ENCODE measurements around the gene DEDD. TPM values are rescaled to one million over a fixed set of nuclear protein-coding genes. Genes with fewer than 3 reads are reported as not detected.
A peak's percentile ranks its signal among the peaks of the same experiment; 100 is the strongest.

Gene DEDD
- total and polyA plus RNA-seq, 10 of the 15 experiments (the other 5 are each of a cell fraction or from before 2014, with no cell fraction given): 13.6 to 33.9 (median 30.3) TPM

DNA sequence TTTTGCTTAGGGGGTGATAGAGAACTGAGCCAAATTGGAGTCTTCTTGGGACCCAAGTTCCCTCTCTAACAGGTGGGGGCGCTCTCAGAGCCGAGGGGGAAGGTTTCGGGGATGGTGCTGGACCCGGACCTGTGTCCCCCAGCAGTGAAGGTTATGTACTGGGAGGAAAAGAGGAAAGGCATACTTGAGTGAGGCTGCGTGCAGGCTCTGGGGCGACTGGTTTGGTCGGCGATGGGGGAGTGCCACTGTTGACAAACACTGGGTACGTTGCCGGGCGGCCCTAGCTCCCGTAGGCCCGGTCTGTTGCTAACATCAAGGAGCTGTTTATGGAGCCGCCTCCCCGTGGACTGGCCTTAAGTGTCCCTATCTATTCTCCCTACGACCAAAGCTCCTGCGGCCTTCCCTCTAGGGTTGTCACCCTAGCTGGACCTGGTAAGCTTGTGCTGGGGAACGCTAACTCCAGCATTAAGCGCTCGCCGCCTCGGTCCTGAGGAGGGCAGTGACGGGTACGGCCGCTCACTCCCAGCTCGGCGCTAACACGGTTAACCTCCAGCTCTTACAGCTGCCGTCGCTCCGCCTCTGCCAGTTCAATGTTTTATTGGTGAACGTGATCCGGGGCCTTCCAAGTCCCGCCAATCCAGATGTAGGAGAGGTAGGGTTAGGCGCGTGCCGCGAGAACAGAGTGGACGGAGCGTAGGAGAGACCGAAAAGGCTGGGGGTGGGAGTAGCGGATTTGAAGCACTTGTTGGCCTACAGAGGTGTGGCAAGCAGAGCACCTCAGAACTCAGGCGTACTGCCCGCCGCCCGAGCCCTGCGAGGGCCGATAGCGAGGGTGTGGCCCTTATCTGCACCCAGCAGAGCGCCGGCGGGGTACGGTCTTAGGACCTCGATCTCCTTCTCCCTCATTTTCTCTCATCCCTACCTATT, 33.5 kb upstream of the DEDD start, which contains the start of gene PPOX (continued):
- TF ChIP-seq STAT3 (IDR thresholded peaks at IDR 0.05; ENCODE audit: low read depth, low read length) (no peak), ZNF24 (IDR thresholded peaks at IDR 0.05) (no peak), MYB (IDR thresholded peaks at IDR 0.05; ENCODE audit: borderline replicate concordance, low read depth, low read length) (no peak), RELA (IDR thresholded peaks at IDR 0.05; ENCODE audit: borderline replicate concordance, partially characterized antibody) (no peak), IKZF2 (IDR thresholded peaks at IDR 0.05) (0 out of 4 replicates have a peak, but pooled peaks of 1 of the 2 experiments have one; percentile 3), NFXL1 (IDR thresholded peaks at IDR 0.05; ENCODE audit: borderline replicate concordance) (no peak), LARP7 (IDR thresholded peaks at IDR 0.05) (peak; percentile 89), SREBF2 (IDR thresholded peaks at IDR 0.05; ENCODE audit: low read length) (no peak), POLR2AphosphoS2 (IDR thresholded peaks at IDR 0.05; ENCODE audit: low read depth, low read length) (peak; percentile 91), KAT2A (conservative IDR thresholded peaks at IDR 0.05; ENCODE audit: control insufficient read depth, low read depth, low read length) (no peak), CHD4 (IDR thresholded peaks at IDR 0.05) (no peak), FOXM1 (IDR thresholded peaks at IDR 0.05; ENCODE audit: low read depth, low read length) (peak; percentile 11; the same call in 1 of the 2 replicates), MEF2B (IDR thresholded peaks at IDR 0.05; ENCODE audit: partially characterized antibody, poor library complexity, severe bottlenecking) (peak; percentile 22), EGR1 (IDR thresholded peaks at IDR 0.05; ENCODE audit: borderline replicate concordance in 1 of 2, low read depth in 2 of 2, low read length in 2 of 2) (peak in 1 of 2 experiments; percentile 21; a peak in 1 of 3 replicates), PAX5 (IDR thresholded peaks at IDR 0.05; ENCODE audit: borderline replicate concordance, low read depth, low read length) (no peak), NFYB (IDR thresholded peaks at IDR 0.05; ENCODE audit: insufficient read depth, low read depth, low read length) (peak; percentile 94), HDAC2 (IDR thresholded peaks at IDR 0.05) (no peak), TCF7 (IDR thresholded peaks at IDR 0.05; ENCODE audit: borderline replicate concordance) (no peak)
- TF ChIP-seq, protein P1, sequence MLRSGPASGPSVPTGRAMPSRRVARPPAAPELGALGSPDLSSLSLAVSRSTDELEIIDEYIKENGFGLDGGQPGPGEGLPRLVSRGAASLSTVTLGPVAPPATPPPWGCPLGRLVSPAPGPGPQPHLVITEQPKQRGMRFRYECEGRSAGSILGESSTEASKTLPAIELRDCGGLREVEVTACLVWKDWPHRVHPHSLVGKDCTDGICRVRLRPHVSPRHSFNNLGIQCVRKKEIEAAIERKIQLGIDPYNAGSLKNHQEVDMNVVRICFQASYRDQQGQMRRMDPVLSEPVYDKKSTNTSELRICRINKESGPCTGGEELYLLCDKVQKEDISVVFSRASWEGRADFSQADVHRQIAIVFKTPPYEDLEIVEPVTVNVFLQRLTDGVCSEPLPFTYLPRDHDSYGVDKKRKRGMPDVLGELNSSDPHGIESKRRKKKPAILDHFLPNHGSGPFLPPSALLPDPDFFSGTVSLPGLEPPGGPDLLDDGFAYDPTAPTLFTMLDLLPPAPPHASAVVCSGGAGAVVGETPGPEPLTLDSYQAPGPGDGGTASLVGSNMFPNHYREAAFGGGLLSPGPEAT (IDR thresholded peaks at IDR 0.05; ENCODE audit: low read depth): peak; percentile 99
- TF ChIP-seq, protein P2, sequence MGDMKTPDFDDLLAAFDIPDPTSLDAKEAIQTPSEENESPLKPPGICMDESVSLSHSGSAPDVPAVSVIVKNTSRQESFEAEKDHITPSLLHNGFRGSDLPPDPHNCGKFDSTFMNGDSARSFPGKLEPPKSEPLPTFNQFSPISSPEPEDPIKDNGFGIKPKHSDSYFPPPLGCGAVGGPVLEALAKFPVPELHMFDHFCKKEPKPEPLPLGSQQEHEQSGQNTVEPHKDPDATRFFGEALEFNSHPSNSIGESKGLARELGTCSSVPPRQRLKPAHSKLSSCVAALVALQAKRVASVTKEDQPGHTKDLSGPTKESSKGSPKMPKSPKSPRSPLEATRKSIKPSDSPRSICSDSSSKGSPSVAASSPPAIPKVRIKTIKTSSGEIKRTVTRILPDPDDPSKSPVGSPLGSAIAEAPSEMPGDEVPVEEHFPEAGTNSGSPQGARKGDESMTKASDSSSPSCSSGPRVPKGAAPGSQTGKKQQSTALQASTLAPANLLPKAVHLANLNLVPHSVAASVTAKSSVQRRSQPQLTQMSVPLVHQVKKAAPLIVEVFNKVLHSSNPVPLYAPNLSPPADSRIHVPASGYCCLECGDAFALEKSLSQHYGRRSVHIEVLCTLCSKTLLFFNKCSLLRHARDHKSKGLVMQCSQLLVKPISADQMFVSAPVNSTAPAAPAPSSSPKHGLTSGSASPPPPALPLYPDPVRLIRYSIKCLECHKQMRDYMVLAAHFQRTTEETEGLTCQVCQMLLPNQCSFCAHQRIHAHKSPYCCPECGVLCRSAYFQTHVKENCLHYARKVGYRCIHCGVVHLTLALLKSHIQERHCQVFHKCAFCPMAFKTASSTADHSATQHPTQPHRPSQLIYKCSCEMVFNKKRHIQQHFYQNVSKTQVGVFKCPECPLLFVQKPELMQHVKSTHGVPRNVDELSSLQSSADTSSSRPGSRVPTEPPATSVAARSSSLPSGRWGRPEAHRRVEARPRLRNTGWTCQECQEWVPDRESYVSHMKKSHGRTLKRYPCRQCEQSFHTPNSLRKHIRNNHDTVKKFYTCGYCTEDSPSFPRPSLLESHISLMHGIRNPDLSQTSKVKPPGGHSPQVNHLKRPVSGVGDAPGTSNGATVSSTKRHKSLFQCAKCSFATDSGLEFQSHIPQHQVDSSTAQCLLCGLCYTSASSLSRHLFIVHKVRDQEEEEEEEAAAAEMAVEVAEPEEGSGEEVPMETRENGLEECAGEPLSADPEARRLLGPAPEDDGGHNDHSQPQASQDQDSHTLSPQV (IDR thresholded peaks at IDR 0.05): no peak
- TF ChIP-seq, protein P3, sequence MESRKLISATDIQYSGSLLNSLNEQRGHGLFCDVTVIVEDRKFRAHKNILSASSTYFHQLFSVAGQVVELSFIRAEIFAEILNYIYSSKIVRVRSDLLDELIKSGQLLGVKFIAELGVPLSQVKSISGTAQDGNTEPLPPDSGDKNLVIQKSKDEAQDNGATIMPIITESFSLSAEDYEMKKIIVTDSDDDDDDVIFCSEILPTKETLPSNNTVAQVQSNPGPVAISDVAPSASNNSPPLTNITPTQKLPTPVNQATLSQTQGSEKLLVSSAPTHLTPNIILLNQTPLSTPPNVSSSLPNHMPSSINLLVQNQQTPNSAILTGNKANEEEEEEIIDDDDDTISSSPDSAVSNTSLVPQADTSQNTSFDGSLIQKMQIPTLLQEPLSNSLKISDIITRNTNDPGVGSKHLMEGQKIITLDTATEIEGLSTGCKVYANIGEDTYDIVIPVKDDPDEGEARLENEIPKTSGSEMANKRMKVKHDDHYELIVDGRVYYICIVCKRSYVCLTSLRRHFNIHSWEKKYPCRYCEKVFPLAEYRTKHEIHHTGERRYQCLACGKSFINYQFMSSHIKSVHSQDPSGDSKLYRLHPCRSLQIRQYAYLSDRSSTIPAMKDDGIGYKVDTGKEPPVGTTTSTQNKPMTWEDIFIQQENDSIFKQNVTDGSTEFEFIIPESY (IDR thresholded peaks at IDR 0.05): no peak

All from GM12878 (cell line).